H1 (cell line): ENCODE measurements around the gene VAT1. TPM values are rescaled to one million over a fixed set of nuclear protein-coding genes. Genes with fewer than 3 reads are reported as not detected.

Source experiments
- ATF3 ChIP-seq: IDR thresholded peaks from 2 replicates; pipeline ENCODE4 v1.6.1; 2011; ENCODE audit warnings: low read depth, mild to moderate bottlenecking, low read length; ENCODE audit not compliant: insufficient read depth
- CBX5 ChIP-seq: fragments of 300-800, 300-1000 bp; sonication (generic); IDR thresholded peaks from 2 replicates; pipeline ENCODE4 v1.7.1; 2016; ENCODE audit warnings: antibody characterized with exemption, low read length, low read depth
- TAF7 ChIP-seq: optimal IDR thresholded peaks from 2 replicates; pipeline ENCODE3; 2011; ENCODE audit warnings: low read depth, mild to moderate bottlenecking, inconsistent platforms, low read length, moderate library complexity, borderline replicate concordance
- USF2 ChIP-seq: IDR thresholded peaks from 2 replicates; pipeline ENCODE4 v1.6.1; 2011; ENCODE audit warnings: low read length, improper control_type of control experiment
- polyA plus RNA-seq, 7 experiments: library from polyadenylated mRNA; depleted of rRNA in 3 of 7; stranded (reverse) in 5 of 7; unstranded in 2 of 7; fragments of >200 nt in 5 of 7; fragments of 200-250 nt in 2 of 7; gene quantifications; 1 replicate in 5 of 7; 2 replicates in 1 of 7; 4 replicates in 1 of 7; pipeline versions ENCODE4 v1.2.1 to v1.2.3, GENCODE V29; 2011 to 2013; ENCODE audit warnings: missing spikeins in 2 of 7, mixed read lengths in 2 of 7
- total RNA-seq: library from RNA; stranded (reverse); fragmentation: NEBNext Ultra II Directional; extraction: Animal tissue kit (Norgen Biotek cat#: 25700); gene quantifications from 2 replicates; pipeline ENCODE4 v1.2.1, GENCODE V29; 2021

VAT1 gene
- total and polyA plus RNA-seq, 2 of the 8 experiments (the other 6 are each of a cell fraction or from before 2014, with no cell fraction given) = 200 to 295 TPM

- TF ChIP-seq USF2 (no peak), CBX5 (no peak), TAF7 (no peak), ATF3 (no peak)
These were observed 3.8 kb upstream of the VAT1 start (continued) for GRCh38 chr17:43025766-43026537.
